Measurements from ENCODE around the gene F8. TPM values are rescaled to one million over a fixed set of nuclear protein-coding genes. Genes with fewer than 3 reads are reported as not detected.
"Not testable (repeated sequence)": the region's sequence is repeated elsewhere in the genome, so short reads cannot be mapped to it uniquely, and the experiment has no call there.

F8 gene
- total RNA-seq, 1 donor, result 1.1 TPM

GRCh38 chrX:155035688-155036087 lies 13.2 kb upstream of the F8 start:
- no peak for DNase-seq (ENCODE audit: low read depth in 2 of 3, low spot score in 2 of 3)

DNA sequence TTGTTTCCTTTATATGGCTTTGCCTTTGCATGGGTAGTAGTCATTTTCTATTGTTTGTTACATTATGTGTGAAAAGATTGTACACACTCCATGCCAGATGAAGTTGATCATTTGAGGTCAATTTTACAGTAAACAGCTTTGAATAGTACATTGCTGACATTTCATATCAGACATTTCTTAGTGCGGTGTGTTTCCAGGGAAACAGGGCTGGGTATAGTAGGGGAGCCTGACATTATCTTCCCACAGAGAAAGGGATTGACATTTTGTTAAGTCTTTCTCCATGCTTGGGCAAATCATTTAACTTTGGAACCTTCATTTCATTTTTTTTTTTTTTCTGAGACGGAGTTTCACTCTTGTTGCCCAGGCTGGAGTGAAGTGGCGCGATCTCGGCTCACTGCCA lies 9.1 kb upstream of the F8 start:
- DNase-seq (ENCODE audit: low read depth in 2 of 3, low spot score in 2 of 3), result no peak

- DNase-seq (ENCODE audit: low read depth in 2 of 3, low spot score in 2 of 3), result no peak
These were observed 6.4 kb upstream of the F8 start for GRCh38 chrX:155028877-155029291.

DNA sequence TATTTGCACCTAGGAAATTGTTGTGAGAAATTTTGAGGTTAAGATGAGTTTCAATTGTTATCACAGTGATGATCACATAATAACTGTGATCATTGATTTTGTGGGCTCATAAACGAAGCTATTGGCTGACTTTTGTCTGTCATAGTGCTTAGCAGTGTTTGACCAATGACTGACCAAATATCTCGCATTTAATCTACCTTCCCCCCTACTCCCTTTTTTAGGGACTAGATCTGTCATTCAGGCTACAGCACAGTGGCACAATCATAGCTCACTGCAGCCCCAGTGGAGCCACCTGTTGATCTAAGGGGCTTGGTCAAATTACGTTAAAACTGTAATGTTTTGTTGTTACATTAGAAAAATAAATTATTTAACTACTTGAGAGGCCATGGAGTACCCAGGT lies 5.6 kb upstream of the F8 start:
- no peak for DNase-seq (ENCODE audit: low read depth in 2 of 3, low spot score in 2 of 3)

GRCh38 chrX:155027509-155028066 lies 5.1 kb upstream of the F8 start:
- DNase-seq (ENCODE audit: low read depth in 2 of 3, low spot score in 2 of 3), result peak in 1 of 3 donors; percentile 65

- DNase-seq (ENCODE audit: low read depth in 2 of 3, low spot score in 2 of 3), result peak; percentile 77 to 97 (median 94)
These were observed 4.4 kb upstream of the F8 start, which contains the start of gene FUNDC2 for GRCh38 chrX:155026727-155027508. TSS of gene FUNDC2 (plus strand) at chrX:155026844. CDS start at chrX:155026939, 95 bp downstream.

DNA sequence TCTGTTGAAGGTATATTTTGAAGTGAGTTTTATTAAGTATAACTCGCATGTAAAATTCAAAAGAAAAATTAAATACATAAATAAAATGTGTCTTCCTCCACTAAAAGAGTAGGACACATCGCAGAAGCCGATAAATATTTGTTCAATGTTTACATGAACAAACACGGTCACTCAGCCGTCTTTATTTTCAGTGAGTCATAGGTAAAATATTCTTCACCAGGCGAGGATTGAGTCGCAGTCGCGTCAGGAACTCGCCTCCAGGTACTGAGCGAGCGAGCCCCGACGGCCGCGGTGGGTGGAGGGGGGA lies 3.9 kb upstream of the F8 start:
- DNase-seq (ENCODE audit: low read depth in 2 of 3, low spot score in 2 of 3), result no peak

DNA sequence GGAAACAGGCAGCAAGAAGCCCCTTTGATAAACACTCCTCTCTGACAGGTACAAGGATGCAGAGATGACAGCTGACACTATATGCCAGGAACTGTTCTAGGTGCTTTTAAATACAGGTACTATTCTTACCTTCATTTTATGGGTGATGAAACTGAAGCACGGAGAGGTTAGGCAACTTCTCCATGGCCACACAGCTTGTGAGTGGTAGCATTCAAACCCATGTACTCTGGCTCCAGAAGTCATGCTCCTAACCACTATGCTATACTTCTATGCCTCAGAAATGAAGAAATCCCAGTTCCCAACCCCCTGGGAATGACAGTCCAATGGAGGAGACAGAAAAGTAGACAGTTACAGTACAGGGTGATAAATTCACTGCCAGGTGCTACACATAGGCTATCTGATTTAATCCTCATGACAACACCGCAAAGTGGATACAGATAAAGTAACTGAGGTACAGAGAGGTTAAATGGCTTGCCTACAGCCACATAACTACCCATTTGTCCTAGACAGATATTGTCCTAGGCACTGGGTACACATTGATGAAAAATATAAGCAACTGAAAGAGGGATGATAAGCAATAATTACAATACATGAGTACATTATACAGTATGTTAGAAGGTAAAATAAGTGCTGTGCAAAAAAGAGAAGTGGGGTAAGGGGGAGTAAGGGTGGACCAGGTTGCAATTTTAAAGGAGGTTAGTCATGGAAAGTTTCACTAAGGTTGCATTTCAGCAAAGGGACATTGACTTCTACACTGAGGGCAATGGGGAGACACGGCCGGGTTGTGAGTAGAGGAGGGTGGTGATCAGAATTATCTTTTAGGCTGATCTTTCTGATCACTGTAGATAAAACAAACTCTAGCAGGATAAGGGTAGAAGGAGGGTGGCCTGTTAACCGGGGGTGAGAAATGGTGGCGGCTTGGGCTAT lies 1.6 kb upstream of the F8 start:
- no peak for DNase-seq (ENCODE audit: low read depth in 2 of 3, low spot score in 2 of 3)

GRCh38 chrX:155020591-155020990 lies 1.9 kb downstream of the F8 start:
- DNase-seq (ENCODE audit: low read depth in 2 of 3, low spot score in 2 of 3), result no peak

DNA sequence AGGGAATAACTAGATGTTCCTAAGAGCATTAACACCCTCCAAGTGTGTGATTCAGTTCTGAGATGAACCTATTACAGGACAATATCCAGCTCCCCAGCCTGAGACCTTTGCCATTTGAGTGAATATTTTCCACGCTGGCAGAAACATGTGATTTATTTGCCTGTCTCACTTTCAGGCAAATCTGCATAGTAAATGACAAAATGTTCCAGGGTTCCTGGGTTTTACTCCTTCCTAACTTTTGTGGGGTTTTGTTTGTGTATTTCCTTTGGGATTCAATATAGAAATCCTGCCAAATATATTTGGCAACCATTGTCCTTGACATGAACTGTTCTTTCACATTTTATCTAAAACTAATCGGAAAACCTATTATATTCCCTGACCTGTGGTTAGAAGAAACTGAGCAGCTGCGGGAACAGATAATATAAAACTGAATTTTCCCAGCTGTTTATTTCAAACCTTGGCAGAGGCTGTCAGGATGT lies 12.5 kb downstream of the F8 start:
- DNase-seq (ENCODE audit: low read depth in 2 of 3, low spot score in 2 of 3), result no peak

- not testable (repeated sequence) for DNase-seq (ENCODE audit: low read depth in 2 of 3, low spot score in 2 of 3)
These were observed 13.9 kb downstream of the F8 start for GRCh38 chrX:155008578-155008977.

- not testable (repeated sequence) for DNase-seq (ENCODE audit: low read depth in 2 of 3, low spot score in 2 of 3)
These were observed 15.4 kb downstream of the F8 start for GRCh38 chrX:155006913-155007671.

DNA sequence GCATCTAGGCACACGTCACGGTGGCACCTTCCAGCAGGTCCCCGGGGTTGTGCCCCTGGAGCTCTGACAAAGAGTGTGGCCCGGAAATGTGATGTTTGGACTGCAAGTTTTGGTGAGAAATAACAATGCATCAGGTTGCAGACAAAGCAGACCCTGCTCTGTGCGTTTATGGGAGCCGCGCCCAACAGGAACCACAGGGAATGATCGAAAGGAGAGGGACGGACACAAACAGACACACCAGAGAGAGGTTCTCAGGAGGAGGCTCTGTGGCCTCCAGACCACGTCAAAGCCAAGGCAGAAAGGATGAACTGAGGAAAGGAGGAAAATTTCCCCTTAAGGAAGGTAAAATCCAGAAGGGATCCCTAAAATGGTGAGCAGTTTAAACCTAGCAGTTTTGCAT lies 16.1 kb downstream of the F8 start:
- not testable (repeated sequence) for DNase-seq (ENCODE audit: low read depth in 2 of 3, low spot score in 2 of 3)

DNA sequence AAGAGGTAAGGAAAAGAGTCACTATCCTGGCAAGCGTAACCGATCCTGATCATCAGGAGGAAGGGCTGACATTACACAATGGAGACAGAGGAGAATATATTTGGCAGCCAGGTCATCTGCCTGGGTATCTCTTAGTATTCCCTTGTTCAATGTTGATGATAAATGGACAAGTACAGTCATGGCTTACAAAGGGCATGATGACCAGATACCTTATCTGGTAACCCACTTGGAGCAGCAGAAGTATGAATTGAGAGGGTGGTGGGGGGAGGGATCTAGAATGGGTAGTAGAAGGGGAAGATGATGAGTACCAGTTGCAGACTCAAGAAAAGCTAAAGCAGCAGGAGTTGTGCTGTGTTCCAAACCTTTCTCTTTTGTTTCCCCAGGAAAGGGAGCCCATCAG lies 17.3 kb downstream of the F8 start:
- DNase-seq (ENCODE audit: low read depth in 2 of 3, low spot score in 2 of 3), result no peak

- DNase-seq (ENCODE audit: low read depth in 2 of 3, low spot score in 2 of 3), result no peak
These were observed 20.6 kb downstream of the F8 start for GRCh38 chrX:155001873-155002272.

- no peak for DNase-seq (ENCODE audit: low read depth in 2 of 3, low spot score in 2 of 3)
These were observed 21.7 kb downstream of the F8 start for GRCh38 chrX:155000841-155001240.

DNA sequence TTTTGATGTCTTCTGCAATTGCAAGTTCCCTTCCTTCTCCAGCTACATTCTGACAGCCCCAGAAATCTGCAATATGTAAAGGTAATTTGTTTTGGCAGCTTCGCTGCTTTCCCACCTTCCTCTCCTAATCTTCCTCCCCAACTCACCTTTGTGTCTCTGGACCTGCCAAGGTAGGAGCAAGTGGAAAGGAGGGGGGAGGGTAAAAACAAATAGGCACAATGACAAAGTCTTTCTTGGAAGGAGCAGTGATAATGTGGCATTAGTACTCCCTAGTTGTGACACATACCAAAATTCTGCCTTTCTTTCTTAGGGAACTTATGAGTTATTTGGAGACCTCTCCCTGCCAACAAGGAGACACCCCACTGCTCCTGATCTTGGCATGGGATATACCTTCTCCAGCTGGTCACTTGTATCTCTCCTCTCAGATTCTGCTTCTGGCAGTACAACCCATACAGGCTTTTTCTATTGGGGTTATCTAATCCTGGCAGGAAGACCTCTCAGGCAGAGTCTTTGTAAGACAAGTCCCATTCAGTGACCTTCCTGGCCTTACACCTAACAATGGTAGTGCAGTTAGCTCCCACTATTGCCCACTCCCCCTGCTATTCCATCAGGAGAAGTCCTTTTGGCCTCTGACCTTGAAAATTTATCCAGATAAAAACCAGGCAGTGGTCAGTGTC lies 24.2 kb downstream of the F8 start:
- DNase-seq (ENCODE audit: low read depth in 2 of 3, low spot score in 2 of 3), result no peak

DNA sequence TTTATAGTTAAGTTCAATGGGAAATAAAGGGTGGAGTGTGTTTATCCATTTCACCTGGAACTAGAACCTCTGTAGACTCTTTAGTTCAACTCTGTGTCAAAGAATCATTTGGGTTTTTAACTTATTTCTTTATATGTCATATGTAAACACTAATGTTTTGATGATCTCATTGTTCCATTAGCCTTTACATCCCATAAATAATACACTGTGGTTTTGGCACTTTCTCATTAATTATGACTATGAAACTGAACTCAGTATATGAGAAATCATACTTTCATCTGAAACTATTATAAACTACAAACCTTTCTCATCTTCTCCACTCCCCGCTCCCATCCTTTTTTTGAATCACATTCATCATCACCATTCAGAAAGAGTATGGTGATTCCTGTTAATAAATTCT lies 31.0 kb downstream of the F8 start:
- DNase-seq (ENCODE audit: low read depth in 2 of 3, low spot score in 2 of 3), result no peak

- no peak for DNase-seq (ENCODE audit: low read depth in 2 of 3, low spot score in 2 of 3)
These were observed 31.5 kb downstream of the F8 start for GRCh38 chrX:154991039-154991438.

- no peak for DNase-seq (ENCODE audit: low read depth in 2 of 3, low spot score in 2 of 3)
These were observed 32.0 kb downstream of the F8 start for GRCh38 chrX:154990496-154990895.

Data from hematopoietic multipotent progenitor cell (in vitro differentiated cells).